ENCODE data around the gene ANKRD36B. TPM values are rescaled to one million over a fixed set of nuclear protein-coding genes. Genes with fewer than 3 reads are reported as not detected.
"Not testable (repeated sequence)": the region's sequence is repeated elsewhere in the genome, so short reads cannot be mapped to it uniquely, and the experiment has no call there.

ANKRD36B gene
- polyA plus RNA-seq, 3 donors, result 2.4 to 12.5 (median 2.8) TPM

- 64 to 89% (median 70%) methylated on average over 3 of the region's 3 CpGs for WGBS, 3 donors
- H3K27ac ChIP-seq (ENCODE audit: low read depth, low read length), result not testable (repeated sequence)
Observed at GRCh38 chr2:97565674-97566073, 24.0 kb downstream of the ANKRD36B start.

GRCh38 chr2:97552406-97552805 lies 37.3 kb downstream of the ANKRD36B start:
- 70 to 95% (median 79%) methylated on average over 3 of the region's 3 CpGs for WGBS, 3 donors
- H3K27ac ChIP-seq (ENCODE audit: low read depth, low read length), result not testable (repeated sequence)

- WGBS, 3 donors, result no CpG with 5 or more reads among the region's 1 CpG
- H3K27ac ChIP-seq (ENCODE audit: low read depth, low read length), result not testable (repeated sequence)
Observed at GRCh38 chr2:97550498-97550897, 39.2 kb downstream of the ANKRD36B start.

- not testable (repeated sequence) for H3K27ac ChIP-seq (ENCODE audit: low read depth, low read length)
- WGBS, 3 donors, result 85 to 88% (median 85%) methylated on average over 5 of the region's 5 CpGs
Observed at GRCh38 chr2:97549058-97549457, 40.6 kb downstream of the ANKRD36B start.

GRCh38 chr2:97548536-97548935 lies 41.1 kb downstream of the ANKRD36B start:
- H3K27ac ChIP-seq (ENCODE audit: low read depth, low read length), result not testable (repeated sequence)

- H3K27ac ChIP-seq (ENCODE audit: low read depth, low read length), result no peak overlapping the region
- WGBS, 3 donors, result 86 to 93% (median 88%) methylated on average over 2 of the region's 2 CpGs
Observed at GRCh38 chr2:97546711-97547110, 43.0 kb downstream of the ANKRD36B start.

- H3K27ac ChIP-seq (ENCODE audit: low read depth, low read length), result not testable (repeated sequence)
Observed at GRCh38 chr2:97544911-97545310, 44.8 kb downstream of the ANKRD36B start.

GRCh38 chr2:97525904-97526303 lies 63.8 kb downstream of the ANKRD36B start:
- 98 to 100% (median 98%) methylated on average over 2 of the region's 2 CpGs for WGBS, 3 donors

GRCh38 chr2:97523816-97524215 lies 65.9 kb downstream of the ANKRD36B start:
- 95 to 100% (median 100%) methylated on average over 1 of the region's 1 CpG for WGBS, 3 donors
- H3K27ac ChIP-seq (ENCODE audit: low read depth, low read length), result not testable (repeated sequence)

More at GRCh38 chr2:97525904-97526303, 63.8 kb downstream of the ANKRD36B start:
- not testable (repeated sequence) for H3K27ac ChIP-seq (ENCODE audit: low read depth, low read length)

GRCh38 chr2:97522916-97523555 lies 66.6 kb downstream of the ANKRD36B start:
- not testable (repeated sequence) for H3K27ac ChIP-seq (ENCODE audit: low read depth, low read length)
- no CpG with 5 or more reads among the region's 2 CpGs for WGBS, 3 donors

- WGBS, 3 donors, result 82 to 96% (median 92%) methylated on average over 1 to 4 of the region's 4 CpGs
- H3K27ac ChIP-seq (ENCODE audit: low read depth, low read length), result not testable (repeated sequence)
Observed at GRCh38 chr2:97495651-97496050, 94.0 kb downstream of the ANKRD36B start.

GRCh38 chr2:97490141-97490540 lies 99.5 kb downstream of the ANKRD36B start:
- WGBS, 3 donors, result 94 to 96% (median 95%) methylated on average over 4 of the region's 5 CpGs

More at GRCh38 chr2:97490141-97490540, 99.5 kb downstream of the ANKRD36B start:
- not testable (repeated sequence) for H3K27ac ChIP-seq (ENCODE audit: low read depth, low read length)

Other genes starting within 250 kb of the ANKRD36B start
- gene COX5B, start 56.2 kb upstream of the ANKRD36B start, polyA plus RNA-seq, result 100 to 1,000 TPM; 192 to 501 (median 281) TPM
- 10 to 100 TPM; 55.3 to 79.7 (median 56.1) TPM for gene ACTR1B, start 74.2 kb upstream of the ANKRD36B start, polyA plus RNA-seq
- 1 to 10 TPM; 3.7 to 9.7 (median 4.3) TPM for gene C2orf92, start 79.8 kb upstream of the ANKRD36B start, polyA plus RNA-seq
- gene ZAP70, start 123.7 kb upstream of the ANKRD36B start, polyA plus RNA-seq, result 1 to 10 TPM in 2 of 3 donors, under 1 TPM in 1; 0.56 to 4.1 (median 3.0) TPM